GM20000 (cell line): ENCODE data around the gene CPLANE1.
"Not testable (repeated sequence)": the region's sequence is repeated elsewhere in the genome, so short reads cannot be mapped to it uniquely, and the experiment has no call there.

Experiments used
- DNase-seq: peaks from one replicate; pipeline ENCODE4 v3.0.0; 2012; ENCODE audit warnings: low spot score
- CTCF ChIP-seq: IDR thresholded peaks from 2 replicates; pipeline ENCODE4 v1.5.1; 2012; ENCODE audit warnings: mild to moderate bottlenecking, control low read depth; ENCODE audit errors: extremely low read depth, missing control alignments

The CPLANE1 gene

GRCh38 chr5:37103302-37103701 lies 145.9 kb downstream of the CPLANE1 start:
- no peak for TF ChIP-seq CTCF
- DNase-seq, result no peak

- DNase-seq, result not testable (repeated sequence)
Measured at GRCh38 chr5:37099267-37099666, 149.9 kb downstream of the CPLANE1 start.

- not testable (repeated sequence) for DNase-seq
Measured at GRCh38 chr5:37093795-37094194, 155.4 kb downstream of the CPLANE1 start.

- TF ChIP-seq CTCF, result no peak
- no peak for DNase-seq
Measured at GRCh38 chr5:37090781-37091180, 158.4 kb downstream of the CPLANE1 start.

GRCh38 chr5:37090123-37090726 lies 159.0 kb downstream of the CPLANE1 start:
- DNase-seq, result no peak
- no peak for TF ChIP-seq CTCF

- TF ChIP-seq CTCF, result no peak
- no peak for DNase-seq
Measured at GRCh38 chr5:37088009-37088408, 161.2 kb downstream of the CPLANE1 start.

GRCh38 chr5:37086466-37087173 lies 162.6 kb downstream of the CPLANE1 start:
- DNase-seq, result no peak
- no peak for TF ChIP-seq CTCF

- not testable (repeated sequence) for DNase-seq
Measured at GRCh38 chr5:37086026-37086425, 163.2 kb downstream of the CPLANE1 start.

GRCh38 chr5:37082977-37083376 lies 166.2 kb downstream of the CPLANE1 start:
- DNase-seq, result not testable (repeated sequence)
